Spleen (tissue), 7 donors: ENCODE measurements around the gene CCDC149.

Experiments
- POLR2A ChIP-seq, 3 donors: fragments of 450-650 bp; IDR thresholded peaks; one replicate each; pipeline ENCODE4 v1.5.1; 2017; ENCODE audit warnings: antibody characterized with exemption in 3 of 3, mild to moderate bottlenecking in 1 of 3
- TF ChIP-seq, protein P1 (sequence below), 11 experiments: fragments of 200-600 bp in 7 of 11; fragments of 450-650 bp in 4 of 11; sonication (generic) in 4 of 11; IDR thresholded peaks in 8 of 11; conservative IDR thresholded peaks in 3 of 11; 1 replicate in 7 of 11; 2 replicates in 4 of 11; pipeline versions ENCODE4 v1.4.0 to v1.8.0; 2016 to 2021; ENCODE audit warnings: antibody characterized with exemption in 11 of 11, inconsistent platforms in 4 of 11, mild to moderate bottlenecking in 1 of 11
- donor health status: DM: no; HTN: no; CAD: no; lungs with moderate emphysema.
- donor health status: DM: no; HTN: no; CAD: no.
- donor health status: DM: no; HTN: no; CAD: no.

DNA sequence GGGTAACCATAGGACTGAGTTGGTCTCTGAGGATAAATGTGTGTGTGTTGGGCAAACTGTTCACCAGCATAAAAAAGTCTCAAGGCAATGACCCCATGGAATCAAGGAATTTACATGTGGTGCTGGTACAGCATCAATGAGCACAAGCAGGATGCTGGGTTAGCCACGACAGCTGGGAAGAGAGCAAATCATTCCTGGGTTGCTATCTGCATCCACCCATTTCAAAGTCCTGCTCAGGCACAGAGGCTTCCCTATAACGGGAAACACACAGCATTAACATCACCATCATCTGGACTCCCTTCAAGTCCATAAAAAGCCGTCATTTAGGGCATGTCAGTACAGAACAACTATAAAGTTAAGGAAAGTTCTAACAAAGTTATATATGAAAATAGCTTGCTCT is 41.6 kb downstream of the CCDC149 start:
- TF ChIP-seq, protein P1, sequence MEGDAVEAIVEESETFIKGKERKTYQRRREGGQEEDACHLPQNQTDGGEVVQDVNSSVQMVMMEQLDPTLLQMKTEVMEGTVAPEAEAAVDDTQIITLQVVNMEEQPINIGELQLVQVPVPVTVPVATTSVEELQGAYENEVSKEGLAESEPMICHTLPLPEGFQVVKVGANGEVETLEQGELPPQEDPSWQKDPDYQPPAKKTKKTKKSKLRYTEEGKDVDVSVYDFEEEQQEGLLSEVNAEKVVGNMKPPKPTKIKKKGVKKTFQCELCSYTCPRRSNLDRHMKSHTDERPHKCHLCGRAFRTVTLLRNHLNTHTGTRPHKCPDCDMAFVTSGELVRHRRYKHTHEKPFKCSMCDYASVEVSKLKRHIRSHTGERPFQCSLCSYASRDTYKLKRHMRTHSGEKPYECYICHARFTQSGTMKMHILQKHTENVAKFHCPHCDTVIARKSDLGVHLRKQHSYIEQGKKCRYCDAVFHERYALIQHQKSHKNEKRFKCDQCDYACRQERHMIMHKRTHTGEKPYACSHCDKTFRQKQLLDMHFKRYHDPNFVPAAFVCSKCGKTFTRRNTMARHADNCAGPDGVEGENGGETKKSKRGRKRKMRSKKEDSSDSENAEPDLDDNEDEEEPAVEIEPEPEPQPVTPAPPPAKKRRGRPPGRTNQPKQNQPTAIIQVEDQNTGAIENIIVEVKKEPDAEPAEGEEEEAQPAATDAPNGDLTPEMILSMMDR (IDR thresholded peaks at IDR 0.05 in 8 of 11, conservative IDR thresholded peaks at IDR 0.05 in 3 of 11), result no peak
- no peak for TF ChIP-seq POLR2A (IDR thresholded peaks at IDR 0.05)
